ENCODE measurements around the gene DAPK2. TPM values are rescaled to one million over a fixed set of nuclear protein-coding genes. Genes with fewer than 3 reads are reported as not detected.
A peak's percentile ranks its signal among the peaks of the same experiment; 100 is the strongest.

Gene DAPK2
- total RNA-seq, 3 donors from 2014 or later = 32.0 to 82.0 (median 35.5) TPM

GRCh38 chr15:63908281-63908680, 138.0 kb downstream of the DAPK2 start:
- intact Hi-C loops (cut with DNase I, micrococcal nuclease) = no loop called here
- no peak for TF ChIP-seq CTCF (IDR thresholded peaks at IDR 0.05)
- no peak for ATAC-seq

GRCh38 chr15:63907521-63907920, 138.8 kb downstream of the DAPK2 start:
- Histone ChIP-seq H3K36me3 (ENCODE audit: low read depth) (no peaks in the 10 kb centered on the region), H3K4me1 (ENCODE audit: low read depth) (no peaks in the 10 kb centered on the region), H3K4me3 (no peak overlapping the region), H3K9me3 (no peaks in the 10 kb centered on the region)
- no peak for TF ChIP-seq CTCF (IDR thresholded peaks at IDR 0.05)
- peak in 1 of 3 donors; percentile 13 for DNase-seq
- no peak for ATAC-seq
- intact Hi-C loops (cut with DNase I, micrococcal nuclease) = no loop called here

More at GRCh38 chr15:63908281-63908680, 138.0 kb downstream of the DAPK2 start:
- peak in 1 of 3 donors; percentile 17 for DNase-seq
- H3K4me1 ChIP-seq (ENCODE audit: low read depth) = no peaks in the 10 kb centered on the region
- no peaks in the 10 kb centered on the region for H3K36me3 ChIP-seq (ENCODE audit: low read depth)
- no peak overlapping the region for H3K4me3 ChIP-seq
- no peaks in the 10 kb centered on the region for H3K9me3 ChIP-seq

- Histone ChIP-seq H3K4me3 (no peak overlapping the region), H3K9me3 (no peaks in the 10 kb centered on the region), H3K4me1 (ENCODE audit: low read depth) (no peaks in the 10 kb centered on the region), H3K36me3 (ENCODE audit: low read depth) (no peaks in the 10 kb centered on the region)
- intact Hi-C loops (cut with DNase I, micrococcal nuclease) = no loop called here
- ATAC-seq (no peak), DNase-seq (peak in 1 of 3 donors; percentile 20)
- TF ChIP-seq CTCF (IDR thresholded peaks at IDR 0.05) = no peak
Observed at GRCh38 chr15:63906266-63906584, 140.1 kb downstream of the DAPK2 start.

GRCh38 chr15:63905558-63906265, 140.6 kb downstream of the DAPK2 start:
- Histone ChIP-seq H3K4me1 (ENCODE audit: low read depth) (no peaks in the 10 kb centered on the region), H3K36me3 (ENCODE audit: low read depth) (no peaks in the 10 kb centered on the region), H3K9me3 (no peaks in the 10 kb centered on the region), H3K4me3 (no peak overlapping the region)
- ATAC-seq (peak; percentile 69), DNase-seq (peak in 1 of 3 donors; percentile 14)
- no peak for TF ChIP-seq CTCF (IDR thresholded peaks at IDR 0.05)
- intact Hi-C loops (cut with DNase I, micrococcal nuclease) = no loop called here

- ATAC-seq (no peak), DNase-seq (peak in 1 of 3 donors; percentile 10)
- Histone ChIP-seq H3K9me3 (no peaks in the 10 kb centered on the region), H3K36me3 (ENCODE audit: low read depth) (no peaks in the 10 kb centered on the region), H3K4me1 (ENCODE audit: low read depth) (no peaks in the 10 kb centered on the region), H3K4me3 (no peak overlapping the region)
- TF ChIP-seq CTCF (IDR thresholded peaks at IDR 0.05) = no peak
- intact Hi-C loops (cut with DNase I, micrococcal nuclease) = no loop called here
Observed at GRCh38 chr15:63905131-63905530, 141.2 kb downstream of the DAPK2 start.

Data from mucosa of descending colon (tissue), 3 donors.